Fibroblast of villous mesenchyme (primary cell): ENCODE data around the gene ATP1B3. TPM values are rescaled to one million over a fixed set of nuclear protein-coding genes. Genes with fewer than 3 reads are reported as not detected.

Source experiments
- DNase-seq: peaks from one replicate; pipeline ENCODE4 v3.0.0-alpha.2; 2010; ENCODE audit warnings: low read depth
- H3K4me3 ChIP-seq: 2 replicates; pipeline ENCODE4 v1.5.1; 2011; ENCODE audit warnings: low read depth, mild to moderate bottlenecking, low read length
- CTCF ChIP-seq: IDR thresholded peaks from 2 replicates; pipeline ENCODE4 v1.5.1; 2012; ENCODE audit warnings: low read depth, mild to moderate bottlenecking, low read length; ENCODE audit not compliant: insufficient read depth
- total RNA-seq: library from RNA; depleted of rRNA; stranded (reverse); fragments of >200 nt; gene quantifications from 2 replicates; pipeline ENCODE4 v1.2.3, GENCODE V29; 2012

The ATP1B3 gene
- 55.1 and 82.5 TPM in 2 replicates for total RNA-seq

GRCh38 chr3:141876381-141876890 is at the start of gene ATP1B3:
TSS of gene ATP1B3 (plus strand) at chr3:141876643. CDS start at chr3:141876802, 159 bp downstream.
- H3K4me3 ChIP-seq, result peak within 1 kb of the TSS; percentile 86
- TF ChIP-seq CTCF, result no peak
- DNase-seq, result peak; percentile 79

- no peak overlapping the region for H3K4me3 ChIP-seq
- no peak for TF ChIP-seq CTCF
- no peak for DNase-seq
Observed at GRCh38 chr3:141828487-141828886, 48.0 kb upstream of the ATP1B3 start.

DNA sequence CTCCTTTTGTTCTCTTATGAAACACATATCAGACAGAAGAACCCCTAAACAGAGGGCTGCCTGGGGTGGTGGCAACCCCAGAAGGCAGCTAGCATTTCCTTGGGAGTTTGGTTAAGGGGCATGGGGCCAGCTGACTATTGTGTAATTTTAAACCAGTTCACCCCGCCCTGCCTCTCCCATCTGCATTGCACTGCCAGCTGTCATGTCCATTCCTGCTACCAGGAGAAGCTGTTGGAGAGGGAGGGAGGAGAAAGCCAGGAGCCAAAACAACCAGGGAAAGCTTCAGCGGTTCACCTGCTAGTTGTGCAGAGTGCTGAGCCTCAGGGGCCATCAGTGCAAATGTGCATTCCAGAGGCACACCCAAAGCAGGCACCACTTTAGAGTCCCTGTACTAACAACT is 47.6 kb upstream of the ATP1B3 start:
- DNase-seq, result peak; percentile 17
- no peak overlapping the region for H3K4me3 ChIP-seq
- no peak for TF ChIP-seq CTCF

GRCh38 chr3:141830508-141830907 is 45.9 kb upstream of the ATP1B3 start:
- DNase-seq, result peak; percentile 51
- no peak for TF ChIP-seq CTCF

DNA sequence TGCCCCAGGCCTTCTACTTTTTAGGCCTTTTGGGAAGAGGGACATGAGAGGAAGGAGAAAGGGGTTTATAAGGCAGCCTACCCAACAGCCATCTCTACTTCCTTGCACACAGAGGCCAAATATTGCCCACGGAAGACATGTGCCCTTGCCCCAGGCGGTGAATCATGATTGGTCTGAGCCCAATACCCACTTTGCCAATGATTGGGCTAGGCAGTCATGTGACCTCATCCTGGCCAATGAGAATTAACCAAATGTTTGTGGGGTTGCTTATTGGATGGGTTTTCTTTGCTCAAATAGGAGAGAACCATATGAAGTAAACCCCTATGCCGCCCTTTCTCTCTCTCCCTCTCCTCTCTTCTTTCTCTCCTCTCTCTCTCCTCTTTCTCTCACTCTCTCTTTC is 42.2 kb upstream of the ATP1B3 start:
- TF ChIP-seq CTCF, result no peak
- H3K4me3 ChIP-seq, result no peak overlapping the region
- DNase-seq, result no peak

More at GRCh38 chr3:141830508-141830907, 45.9 kb upstream of the ATP1B3 start:
- H3K4me3 ChIP-seq, result no peak overlapping the region

- DNase-seq, result no peak
- H3K4me3 ChIP-seq, result no peak overlapping the region
- TF ChIP-seq CTCF, result no peak
Observed at GRCh38 chr3:141835557-141836229, 40.8 kb upstream of the ATP1B3 start.
